GM18499 (cell line): Measurements from ENCODE around the gene FBXL20.
"Not testable (repeated sequence)": the region's sequence is repeated elsewhere in the genome, so short reads cannot be mapped to it uniquely, and the experiment has no call there.

Experiments used
- ATAC-seq: cut with Tn5 transposase; IDR thresholded peaks from one replicate; pipeline ENCODE4 v1.9.1; 2021; ENCODE audit warnings: moderate number of reproducible peaks; ENCODE audit not compliant: insufficient read depth, unreplicated experiment

The FBXL20 gene

GRCh38 chr17:39270923-39271322, 130.5 kb downstream of the FBXL20 start:
- ATAC-seq: no peak

- no peak for ATAC-seq
Measured at GRCh38 chr17:39264119-39264518, 137.3 kb downstream of the FBXL20 start.

- ATAC-seq: no peak
Measured at GRCh38 chr17:39261286-39261685, 140.1 kb downstream of the FBXL20 start.

DNA sequence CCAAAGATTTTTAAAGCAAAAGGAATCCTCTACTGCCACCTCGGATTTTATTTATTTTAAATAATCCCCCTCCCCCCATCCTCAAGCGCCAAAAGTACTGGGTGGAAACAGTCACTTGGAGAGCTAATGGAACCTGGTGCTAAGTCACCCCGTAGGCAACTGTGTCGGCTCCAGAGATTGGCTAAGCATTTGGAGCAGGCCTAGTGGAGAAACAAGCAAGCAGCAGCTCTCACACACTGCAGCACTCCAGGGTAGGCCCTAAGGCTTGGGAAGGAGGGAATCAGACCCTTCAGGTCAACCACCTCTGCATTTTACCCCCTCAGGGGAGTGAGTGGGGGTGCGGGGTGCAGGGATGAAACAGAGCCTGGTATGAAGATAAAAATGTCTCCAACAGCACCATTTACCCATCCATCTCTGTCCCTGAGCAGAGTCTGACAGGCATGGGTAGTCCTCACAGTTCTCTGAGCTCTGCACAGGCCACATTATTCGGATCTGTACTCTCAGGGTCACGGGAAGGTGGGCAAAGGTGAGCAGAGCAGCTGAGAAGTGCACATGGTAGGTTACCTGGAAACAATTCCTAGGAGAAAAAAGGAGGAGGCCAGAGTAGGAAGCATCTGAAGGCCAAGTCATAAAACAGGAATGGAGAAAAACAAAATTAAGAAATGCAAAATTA, 148.5 kb downstream of the FBXL20 start:
- no peak for ATAC-seq

DNA sequence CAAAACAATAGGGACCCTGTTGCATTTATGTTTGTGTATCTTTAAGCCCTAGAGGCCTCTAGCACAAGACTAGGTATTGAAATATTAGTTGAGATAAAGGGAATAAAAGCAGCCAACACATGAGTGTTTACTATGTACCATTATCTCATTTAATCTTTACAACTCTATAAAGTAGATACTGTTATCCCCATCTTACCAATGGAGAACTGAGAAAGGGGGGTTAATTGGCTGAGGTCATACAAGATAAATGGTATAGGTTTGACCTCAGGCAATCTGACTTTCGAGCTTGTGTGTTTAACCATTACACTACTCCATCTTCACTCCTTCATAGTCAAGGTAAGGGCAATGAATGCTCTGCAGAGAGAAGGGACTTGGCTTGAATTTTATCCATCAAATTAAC, 149.4 kb downstream of the FBXL20 start:
- ATAC-seq: no peak

DNA sequence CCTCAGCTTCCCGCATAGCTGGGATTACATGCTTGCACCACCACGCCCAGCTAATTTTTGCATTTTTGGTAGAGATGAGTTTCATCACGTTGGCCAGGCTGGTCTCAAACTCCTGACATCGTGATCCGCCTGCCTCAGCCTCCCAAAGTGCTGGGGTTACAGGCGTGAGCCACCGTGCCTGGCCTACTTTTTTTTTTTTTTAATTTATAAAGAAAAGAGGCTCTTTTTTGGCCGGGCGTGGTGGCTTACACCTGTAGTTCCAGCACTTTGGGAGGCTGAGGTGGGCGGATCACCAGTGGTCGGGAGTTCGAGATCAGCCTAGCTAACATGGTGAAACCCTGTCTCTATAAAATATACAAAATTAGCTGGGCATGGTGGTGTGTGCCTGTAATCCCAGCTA, 151.3 kb downstream of the FBXL20 start:
- not testable (repeated sequence) for ATAC-seq

GRCh38 chr17:39246274-39246673, 155.2 kb downstream of the FBXL20 start:
- no peak for ATAC-seq

DNA sequence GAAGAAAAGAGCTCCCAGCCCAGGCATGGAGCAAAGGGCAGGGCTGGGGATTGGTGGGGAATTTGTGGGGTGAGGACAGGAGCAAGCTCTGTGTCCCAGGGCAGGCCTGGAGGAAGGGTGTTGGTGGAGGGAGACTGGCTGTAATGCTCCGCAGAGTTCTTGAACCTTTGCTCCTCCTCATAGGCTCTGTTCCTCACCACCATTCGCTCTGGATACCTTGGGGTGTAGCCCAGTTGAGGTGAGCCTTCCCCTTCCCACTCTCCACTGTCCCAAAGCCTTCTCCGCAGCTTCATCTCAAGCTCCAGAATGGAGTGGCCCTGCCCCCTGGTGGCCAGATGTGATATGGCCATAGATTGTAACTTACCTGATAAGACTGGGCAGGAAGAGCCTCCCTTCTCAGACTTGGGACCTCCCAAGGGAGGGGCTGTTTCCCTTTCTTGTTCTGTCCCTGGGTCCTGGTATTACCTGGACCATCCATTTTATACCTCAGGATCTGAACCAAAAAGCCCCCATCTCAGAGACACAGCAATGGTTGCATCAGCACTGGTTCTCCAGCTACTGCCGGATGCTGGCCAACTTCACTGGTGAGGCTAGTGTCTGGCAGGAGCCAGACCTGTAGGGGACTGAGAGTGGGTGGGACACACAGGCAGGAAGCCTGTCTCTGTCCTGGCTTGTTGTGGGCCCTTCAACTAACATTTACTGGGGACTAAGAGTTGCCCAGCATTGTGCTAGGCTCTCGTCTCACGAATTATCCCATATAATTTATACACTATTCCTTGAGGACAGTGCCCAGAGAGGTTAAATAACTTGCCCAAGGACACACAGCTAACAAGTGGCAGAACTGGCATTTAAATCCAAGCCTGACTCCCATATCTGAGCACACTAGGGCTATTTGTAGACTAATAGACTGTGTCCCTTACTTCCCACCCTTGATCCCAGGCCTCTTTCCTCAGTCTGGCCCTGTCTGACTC, 156.5 kb downstream of the FBXL20 start:
- ATAC-seq: no peak

- no peak for ATAC-seq
Measured at GRCh38 chr17:39244016-39244599, 157.3 kb downstream of the FBXL20 start.

- ATAC-seq: no peak
Measured at GRCh38 chr17:39243155-39243554, 158.3 kb downstream of the FBXL20 start.

DNA sequence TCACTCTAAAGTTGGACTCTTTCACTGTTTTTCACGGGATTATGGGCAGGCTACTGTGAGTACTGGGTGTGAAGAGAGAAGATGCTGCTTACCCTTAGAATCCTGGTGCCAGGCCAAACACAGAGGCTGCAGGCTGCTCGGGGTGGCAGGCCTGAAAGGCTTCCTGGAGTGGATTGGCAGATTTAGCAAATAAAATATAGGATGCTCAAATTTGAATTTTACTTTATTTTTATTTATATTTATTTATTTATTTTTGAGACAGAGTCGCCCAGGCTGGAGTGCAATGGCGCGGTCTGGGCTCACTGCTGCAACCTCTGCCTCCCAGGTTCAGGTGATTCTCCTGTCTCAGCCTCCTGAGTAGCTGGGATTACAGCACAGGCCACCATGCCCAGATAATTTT, 160.8 kb downstream of the FBXL20 start:
- ATAC-seq: no peak

DNA sequence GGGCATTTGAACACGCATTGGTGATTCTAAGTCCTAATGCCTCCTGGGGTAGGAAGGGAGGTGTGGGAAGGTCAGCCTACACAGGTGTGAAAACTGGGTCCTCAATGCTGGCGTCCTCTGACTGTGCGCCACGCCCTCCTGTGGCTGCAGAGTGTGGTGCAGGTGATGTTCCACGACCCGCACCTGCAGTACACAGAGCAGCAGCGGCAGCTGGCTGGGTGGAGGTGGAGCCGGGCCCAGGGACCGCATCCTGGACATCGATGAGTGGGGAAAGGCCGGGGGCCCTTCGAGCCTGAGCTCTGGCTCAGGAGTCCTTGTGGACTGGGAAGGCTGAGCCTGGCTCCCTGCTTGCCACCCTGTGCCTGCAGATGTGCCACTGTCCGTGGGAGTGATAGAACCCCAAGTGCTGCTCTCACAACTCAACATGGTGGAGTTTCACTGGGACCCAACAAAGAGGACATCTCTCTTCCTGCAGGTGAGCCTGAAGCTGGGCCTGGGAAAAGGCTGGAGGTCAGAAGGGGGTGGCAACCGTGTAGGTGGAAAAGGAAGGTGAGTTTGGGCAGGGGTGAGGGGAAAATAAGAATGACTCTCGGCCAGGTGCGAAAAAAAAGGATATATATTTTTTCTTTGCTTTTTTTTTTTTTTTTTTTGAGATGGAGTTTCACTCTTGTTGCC, 161.6 kb downstream of the FBXL20 start:
- ATAC-seq: no peak

DNA sequence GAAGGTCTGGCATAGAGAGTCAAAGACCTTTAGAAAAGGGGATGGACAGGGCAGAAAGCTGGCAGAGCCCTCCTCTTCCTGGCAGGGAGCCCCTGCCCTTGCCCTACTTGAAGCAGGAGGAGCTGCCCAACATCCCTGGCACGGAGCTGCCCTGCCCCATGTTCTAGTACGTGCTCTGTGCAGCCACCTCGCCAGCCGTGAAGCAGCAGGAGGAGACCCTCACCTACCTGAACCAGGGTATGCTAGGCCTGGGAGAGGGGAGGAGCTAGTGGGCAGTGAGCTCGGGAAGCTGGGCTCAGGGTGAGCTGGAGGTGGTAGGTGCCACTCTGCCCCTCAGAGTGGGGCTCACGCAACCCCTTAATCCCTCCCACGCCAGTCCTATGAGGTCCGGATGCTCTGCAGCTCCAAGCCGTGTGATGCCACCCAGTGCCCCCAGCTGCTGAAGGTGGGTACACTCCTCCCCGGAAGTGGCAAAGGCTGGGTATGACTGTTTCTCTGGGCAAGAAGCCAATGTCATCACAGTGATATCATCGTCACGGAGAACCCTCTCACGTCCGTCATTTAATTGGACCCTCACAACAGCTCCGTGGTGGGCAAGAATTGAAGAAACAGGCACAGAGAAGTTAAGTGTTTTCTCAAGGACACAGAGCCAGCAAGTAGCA, 163.0 kb downstream of the FBXL20 start:
- no peak for ATAC-seq

DNA sequence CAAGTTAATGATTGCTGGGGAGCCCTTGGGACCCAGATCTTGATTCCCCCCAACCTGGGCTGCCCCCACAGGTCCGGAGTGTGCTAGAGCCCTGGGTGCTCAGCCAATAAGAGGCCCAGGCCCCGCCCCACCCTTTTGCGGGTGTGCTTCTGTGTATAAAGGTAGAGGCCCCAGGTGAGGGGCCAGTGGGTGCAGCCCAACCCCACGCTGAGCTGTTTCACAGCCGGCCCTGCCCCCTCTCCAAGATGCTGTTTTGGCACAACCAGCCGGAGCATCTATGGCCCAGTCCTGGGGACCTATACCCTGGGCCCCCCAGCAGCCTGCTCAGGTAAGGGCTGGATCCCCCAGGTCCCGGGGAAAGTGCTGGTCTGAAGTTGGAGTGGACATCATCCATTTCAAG, 163.8 kb downstream of the FBXL20 start:
- ATAC-seq: no peak

GRCh38 chr17:39236981-39237441, 164.4 kb downstream of the FBXL20 start:
- ATAC-seq: no peak

DNA sequence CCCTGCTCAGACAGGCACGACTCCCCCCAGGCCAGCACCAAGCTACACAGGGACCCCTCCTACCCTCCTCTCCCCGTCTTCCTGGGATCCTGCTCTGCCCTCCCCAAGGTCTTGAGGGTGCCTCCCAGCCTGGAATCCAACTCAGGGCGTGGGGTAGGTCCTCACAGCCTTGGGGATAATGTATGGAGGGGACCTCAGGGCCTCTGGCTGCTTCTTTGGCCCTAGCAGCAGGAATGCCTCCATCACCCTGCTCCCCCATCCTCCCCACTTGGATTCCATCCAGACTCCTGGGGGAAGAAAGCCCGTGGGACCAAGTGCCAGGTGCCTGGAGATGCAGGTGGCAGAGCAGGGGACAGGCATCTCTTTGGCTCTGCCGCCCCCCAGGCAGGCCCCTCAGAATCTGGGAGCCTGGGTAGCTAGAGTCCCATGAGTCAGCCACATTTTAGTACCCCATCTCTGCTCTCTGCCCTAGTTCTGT, 164.9 kb downstream of the FBXL20 start:
- ATAC-seq: no peak

DNA sequence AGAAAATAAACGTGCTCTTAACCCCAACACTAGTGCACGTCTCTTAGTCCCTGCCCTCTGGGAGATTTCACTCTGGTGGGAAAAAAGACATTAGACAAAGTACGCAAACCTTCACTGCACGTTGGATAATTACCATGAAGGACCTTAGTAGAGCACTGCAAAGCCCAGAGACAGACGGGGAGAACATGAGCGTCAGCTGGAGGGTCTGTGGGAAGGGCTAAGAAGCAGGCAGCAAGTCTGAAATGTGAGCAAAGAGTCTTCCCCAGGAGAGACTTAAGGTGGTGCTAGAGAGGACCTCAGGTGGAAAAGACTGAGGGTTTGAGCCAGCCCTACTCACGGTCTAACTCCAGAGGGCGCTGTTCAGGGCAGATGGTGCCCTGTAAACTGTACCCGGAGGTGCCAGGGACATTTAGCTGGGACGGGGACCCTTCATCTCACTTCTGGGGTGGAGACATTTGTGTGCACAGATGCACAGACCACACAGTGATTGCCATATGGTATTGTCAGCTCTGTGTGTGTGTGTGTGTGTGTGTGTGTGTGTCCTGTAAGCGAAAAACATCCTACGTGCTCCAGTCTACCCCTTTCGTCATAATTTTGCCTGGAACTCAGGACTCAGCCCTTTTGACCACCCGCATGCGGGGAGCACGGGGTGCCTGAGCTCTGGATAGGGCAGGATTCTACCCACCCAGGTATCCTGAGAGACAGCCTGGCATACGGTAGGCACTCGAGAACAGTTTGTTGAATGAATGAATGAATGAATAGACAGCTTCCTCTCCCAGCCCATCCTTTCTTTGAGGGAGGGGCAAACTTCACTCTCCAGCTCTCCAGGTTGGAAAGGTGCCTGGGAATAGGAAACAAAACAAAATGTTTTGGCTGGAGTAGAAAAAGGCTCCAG, 165.6 kb downstream of the FBXL20 start:
- no peak for ATAC-seq

DNA sequence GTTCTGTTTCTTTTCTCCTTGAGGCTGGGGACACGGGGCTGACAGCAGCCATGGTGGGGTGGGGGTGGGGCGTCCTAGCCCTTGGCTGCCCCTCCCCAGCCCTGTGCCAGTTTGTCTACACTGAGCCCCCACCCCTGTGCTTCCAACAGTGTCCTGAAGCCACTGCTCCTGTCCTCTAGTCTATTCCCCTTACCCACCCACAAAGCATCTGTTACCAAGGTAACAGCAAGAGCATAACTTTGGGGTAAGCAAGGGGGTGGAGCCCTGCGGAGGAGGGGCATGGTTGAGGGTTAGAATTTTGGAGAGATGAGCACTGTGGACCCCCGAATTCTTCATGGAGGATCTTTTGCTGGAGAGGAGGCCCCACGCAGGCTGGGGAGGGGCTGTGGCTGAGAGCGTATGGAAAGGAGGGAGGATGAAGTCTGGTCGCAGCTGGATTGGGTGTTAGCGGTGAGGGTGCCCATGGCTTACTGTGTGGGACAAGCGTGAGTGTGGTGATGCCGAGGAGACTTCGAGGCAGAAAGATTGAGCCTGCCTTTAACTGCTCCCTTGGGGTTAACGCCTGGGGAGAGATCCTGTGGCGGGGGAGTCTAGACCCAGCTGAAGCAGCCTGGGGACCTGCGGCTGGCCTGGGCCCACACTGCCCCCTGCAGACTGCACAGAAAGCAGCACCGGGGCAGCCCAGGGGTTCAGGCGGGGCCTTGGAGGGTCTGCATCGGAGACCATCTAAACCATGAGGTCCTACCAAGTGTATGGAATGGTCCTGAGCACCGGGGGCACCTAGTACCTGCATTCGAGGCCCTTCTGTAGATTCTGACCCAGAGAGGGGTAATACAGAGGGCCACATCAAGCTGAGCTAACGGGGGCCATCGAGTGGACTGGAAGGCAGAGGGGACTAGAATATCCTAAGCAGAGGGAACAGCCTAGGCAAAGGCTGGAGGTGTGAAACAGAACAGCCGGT, 169.6 kb downstream of the FBXL20 start:
- no peak for ATAC-seq
